ENCODE measurements around the gene PLIN4.

Gene PLIN4

GRCh38 chr19:4472174-4472974 is 45.9 kb downstream of the PLIN4 start, which contains the start of gene HDGFL2:
Gene HDGFL2 (plus strand): TSS chr19:4472297. CDS start chr19:4472351, 54 bp downstream.
- peaks cover 10 to 15% of the 10 kb centered on the region in 2 donors for H3K4me1 ChIP-seq (ENCODE audit: control insufficient read depth in 1 of 2, insufficient read depth in 2 of 2, low read length in 2 of 2)
- no peaks in the 10 kb centered on the region for H3K9me3 ChIP-seq (ENCODE audit: control insufficient read depth in 1 of 2, low read length in 2 of 2)
- peak within 1 kb of the TSS; percentile 83 to 87 for H3K4me3 ChIP-seq (ENCODE audit: low read depth in 1 of 2, low read length in 2 of 2)

GRCh38 chr19:4471403-4472173 is 46.7 kb downstream of the PLIN4 start:
- peak overlapping the region; percentile 83 to 87 for H3K4me3 ChIP-seq (ENCODE audit: low read depth in 1 of 2, low read length in 2 of 2)
- no peaks in the 10 kb centered on the region for H3K27me3 ChIP-seq (ENCODE audit: control insufficient read depth in 1 of 2, insufficient read depth in 2 of 2, low read length in 2 of 2)
- no peaks in the 10 kb centered on the region for H3K9me3 ChIP-seq (ENCODE audit: control insufficient read depth in 1 of 2, low read length in 2 of 2)
- H3K27ac ChIP-seq (ENCODE audit: low read depth, low read length), result peak overlapping the region; percentile 79
- H3K36me3 ChIP-seq (ENCODE audit: control insufficient read depth in 1 of 2, insufficient read depth in 2 of 2, low read length in 2 of 2), result peaks cover 0 to 10% of the 10 kb centered on the region in 2 donors
- peak overlapping the region; percentile 46 to 80 for H3K9ac ChIP-seq (ENCODE audit: low read depth in 1 of 2, low read length in 2 of 2)
- peaks cover 10 to 15% of the 10 kb centered on the region in 2 donors for H3K4me1 ChIP-seq (ENCODE audit: control insufficient read depth in 1 of 2, insufficient read depth in 2 of 2, low read length in 2 of 2)

More at GRCh38 chr19:4472174-4472974, 45.9 kb downstream of the PLIN4 start, which contains the start of gene HDGFL2:
- no peaks in the 10 kb centered on the region for H3K27me3 ChIP-seq (ENCODE audit: control insufficient read depth in 1 of 2, insufficient read depth in 2 of 2, low read length in 2 of 2)
- H3K9ac ChIP-seq (ENCODE audit: low read depth in 1 of 2, low read length in 2 of 2), result peak within 1 kb of the TSS; percentile 71 to 80
- H3K27ac ChIP-seq (ENCODE audit: low read depth, low read length), result peak within 1 kb of the TSS; percentile 79
- peaks cover 7 to 18% of the 10 kb centered on the region in 2 donors for H3K36me3 ChIP-seq (ENCODE audit: control insufficient read depth in 1 of 2, insufficient read depth in 2 of 2, low read length in 2 of 2)

GRCh38 chr19:4467835-4468234 is 50.5 kb downstream of the PLIN4 start:
- H3K9me3 ChIP-seq (ENCODE audit: control insufficient read depth in 1 of 2, low read length in 2 of 2), result no peaks in the 10 kb centered on the region
- no peak overlapping the region for H3K27ac ChIP-seq (ENCODE audit: low read depth, low read length)
- H3K4me1 ChIP-seq (ENCODE audit: control insufficient read depth in 1 of 2, insufficient read depth in 2 of 2, low read length in 2 of 2), result peaks cover 0 to 2% of the 10 kb centered on the region in 2 donors
- no peaks in the 10 kb centered on the region for H3K36me3 ChIP-seq (ENCODE audit: control insufficient read depth in 1 of 2, insufficient read depth in 2 of 2, low read length in 2 of 2)
- H3K27me3 ChIP-seq (ENCODE audit: control insufficient read depth in 1 of 2, insufficient read depth in 2 of 2, low read length in 2 of 2), result no peaks in the 10 kb centered on the region
- H3K4me3 ChIP-seq (ENCODE audit: low read depth in 1 of 2, low read length in 2 of 2), result no peak overlapping the region
- H3K9ac ChIP-seq (ENCODE audit: low read depth in 1 of 2, low read length in 2 of 2), result no peak overlapping the region

DNA sequence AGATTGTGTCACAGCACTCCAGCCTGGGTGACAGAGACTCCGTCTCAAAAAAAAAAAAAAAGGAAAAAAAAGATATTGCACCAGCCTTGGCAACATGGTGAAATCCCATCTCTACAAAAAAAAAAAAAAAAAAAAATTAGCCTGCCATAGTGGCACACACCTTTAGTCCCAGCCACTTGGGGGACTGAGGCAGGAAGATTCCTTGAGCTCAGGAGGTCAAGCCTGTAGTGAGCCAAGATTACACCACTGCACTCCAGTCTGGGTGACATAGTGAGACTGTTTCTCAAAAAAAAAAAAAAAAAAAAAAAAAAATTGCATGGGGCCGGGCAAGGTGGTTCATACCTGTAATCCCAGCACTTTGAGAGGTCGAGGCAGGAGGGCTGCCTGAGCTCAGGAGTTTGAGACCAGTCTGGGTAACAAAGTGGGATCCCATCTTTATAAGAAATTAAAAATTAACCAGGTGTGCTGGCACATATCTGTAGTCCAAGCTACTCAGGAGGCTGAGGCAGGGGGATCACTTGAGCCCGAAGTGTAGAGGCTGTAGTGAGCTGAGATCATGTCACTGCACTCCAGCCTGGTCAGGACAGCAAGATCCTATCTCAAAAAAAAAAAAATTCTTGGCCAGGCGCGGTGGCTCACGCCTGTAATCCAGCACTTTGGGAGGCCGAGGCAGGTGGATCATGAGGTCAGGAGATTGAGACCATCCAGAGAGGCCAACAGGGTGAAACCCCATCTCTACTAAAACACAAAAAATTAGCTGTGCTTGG is 53.3 kb downstream of the PLIN4 start:
- Histone ChIP-seq H3K9me3 (ENCODE audit: control insufficient read depth in 1 of 2, low read length in 2 of 2) (no peaks in the 10 kb centered on the region), H3K9ac (ENCODE audit: low read depth in 1 of 2, low read length in 2 of 2) (no peak overlapping the region), H3K36me3 (ENCODE audit: control insufficient read depth in 1 of 2, insufficient read depth in 2 of 2, low read length in 2 of 2) (no peaks in the 10 kb centered on the region), H3K27me3 (ENCODE audit: control insufficient read depth in 1 of 2, insufficient read depth in 2 of 2, low read length in 2 of 2) (no peaks in the 10 kb centered on the region), H3K4me3 (ENCODE audit: low read depth in 1 of 2, low read length in 2 of 2) (no peak overlapping the region), H3K4me1 (ENCODE audit: control insufficient read depth in 1 of 2, insufficient read depth in 2 of 2, low read length in 2 of 2) (no peaks in the 10 kb centered on the region), H3K27ac (ENCODE audit: low read depth, low read length) (no peak overlapping the region)

DNA sequence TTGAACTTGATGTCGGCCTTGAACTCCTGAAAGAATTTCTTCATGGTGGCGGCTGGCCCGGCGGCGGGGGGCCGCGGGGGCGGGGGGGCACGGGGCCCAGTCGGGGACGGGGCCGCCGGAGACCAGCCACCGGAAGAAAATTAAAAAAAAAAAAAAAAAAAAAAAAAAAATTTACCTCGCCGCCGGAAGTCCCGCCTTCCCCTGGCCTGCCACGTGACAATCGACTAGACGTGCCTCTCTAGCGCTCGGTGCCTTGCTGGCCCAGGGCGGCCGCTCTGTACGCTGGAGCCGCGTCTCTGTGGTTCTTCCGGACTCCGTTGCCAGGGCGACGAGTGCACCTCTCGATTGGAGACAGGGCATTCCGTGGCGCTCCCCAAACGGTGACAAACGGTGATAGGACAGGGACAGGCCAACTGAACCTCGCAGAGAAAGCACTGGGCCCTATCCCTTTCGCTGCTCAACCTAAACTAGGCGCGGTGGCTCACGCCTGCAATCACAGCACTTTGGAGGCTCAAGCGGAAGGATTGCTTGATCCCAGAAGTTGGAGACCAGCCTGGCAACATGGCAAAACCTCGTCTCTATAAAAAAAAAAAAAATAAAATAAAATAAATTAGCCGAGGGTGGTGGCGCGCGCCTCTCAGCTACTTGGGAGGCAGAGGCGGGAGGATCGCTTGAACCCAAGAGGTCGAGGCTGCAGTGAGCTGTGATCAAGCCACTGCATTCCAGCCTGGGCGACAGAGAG is 60.5 kb downstream of the PLIN4 start, which contains the start of gene UBXN6:
TSS of gene UBXN6 (minus strand) at position 141 of the 742 bp plus-strand sequence. CDS start at position 44, 97 bp downstream.
- Histone ChIP-seq H3K27me3 (ENCODE audit: control insufficient read depth in 1 of 2, insufficient read depth in 2 of 2, low read length in 2 of 2) (no peaks in the 10 kb centered on the region), H3K9ac (ENCODE audit: low read depth in 1 of 2, low read length in 2 of 2) (peak within 1 kb of the TSS; percentile 63 to 68), H3K9me3 (ENCODE audit: control insufficient read depth in 1 of 2, low read length in 2 of 2) (no peaks in the 10 kb centered on the region), H3K36me3 (ENCODE audit: control insufficient read depth in 1 of 2, insufficient read depth in 2 of 2, low read length in 2 of 2) (peaks cover 8 to 20% of the 10 kb centered on the region in 2 donors), H3K4me3 (ENCODE audit: low read depth in 1 of 2, low read length in 2 of 2) (peak within 1 kb of the TSS; percentile 89), H3K4me1 (ENCODE audit: control insufficient read depth in 1 of 2, insufficient read depth in 2 of 2, low read length in 2 of 2) (peaks cover 8 to 18% of the 10 kb centered on the region in 2 donors), H3K27ac (ENCODE audit: low read depth, low read length) (peak within 1 kb of the TSS; percentile 73)

DNA sequence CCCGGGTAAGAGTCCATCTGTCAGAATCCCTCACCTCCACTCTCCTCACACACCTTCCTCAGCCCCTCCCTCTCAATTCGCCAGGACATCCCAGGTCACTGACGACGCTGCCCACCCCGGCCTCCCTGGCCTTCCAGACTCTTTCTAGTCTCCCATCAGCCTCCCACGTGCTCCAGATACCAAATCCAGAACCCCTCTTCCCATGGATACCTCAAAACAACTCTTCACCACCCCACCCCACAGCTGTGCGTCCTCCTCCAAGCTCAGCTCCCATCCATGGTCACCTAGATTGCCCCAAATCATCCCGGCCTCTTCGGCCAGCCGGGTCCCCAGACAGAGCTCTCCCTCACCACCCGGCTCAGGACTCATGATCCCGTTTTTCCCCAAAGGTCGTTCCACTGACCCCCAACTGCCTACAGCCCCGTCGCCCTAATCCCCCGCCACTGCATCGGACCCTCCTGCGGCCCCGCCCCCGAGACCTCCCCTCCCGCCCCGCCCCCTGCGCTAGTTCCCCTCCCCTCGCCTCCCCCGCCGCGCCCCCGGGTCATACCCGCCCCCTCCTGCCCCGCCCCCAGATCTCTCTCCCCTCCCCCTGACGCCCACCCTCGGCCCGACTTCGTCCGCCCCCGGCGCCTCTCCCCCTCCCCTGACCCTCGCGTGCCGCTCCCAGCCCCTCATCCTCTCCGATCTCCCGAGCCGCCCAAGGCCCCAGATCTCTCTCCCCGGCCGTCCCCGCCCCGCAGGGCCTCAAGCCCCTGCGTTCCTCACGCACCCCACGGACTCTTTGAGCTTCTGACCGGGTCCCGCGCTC is 61.2 kb downstream of the PLIN4 start:
- Histone ChIP-seq H3K36me3 (ENCODE audit: control insufficient read depth in 1 of 2, insufficient read depth in 2 of 2, low read length in 2 of 2) (peaks cover 15 to 28% of the 10 kb centered on the region in 2 donors), H3K9me3 (ENCODE audit: control insufficient read depth in 1 of 2, low read length in 2 of 2) (no peaks in the 10 kb centered on the region), H3K4me3 (ENCODE audit: low read depth in 1 of 2, low read length in 2 of 2) (peak overlapping the region; percentile 89), H3K27ac (ENCODE audit: low read depth, low read length) (peak overlapping the region; percentile 73), H3K9ac (ENCODE audit: low read depth in 1 of 2, low read length in 2 of 2) (peak overlapping the region; percentile 63 to 68), H3K27me3 (ENCODE audit: control insufficient read depth in 1 of 2, insufficient read depth in 2 of 2, low read length in 2 of 2) (no peaks in the 10 kb centered on the region), H3K4me1 (ENCODE audit: control insufficient read depth in 1 of 2, insufficient read depth in 2 of 2, low read length in 2 of 2) (peaks cover 8 to 18% of the 10 kb centered on the region in 2 donors)

DNA sequence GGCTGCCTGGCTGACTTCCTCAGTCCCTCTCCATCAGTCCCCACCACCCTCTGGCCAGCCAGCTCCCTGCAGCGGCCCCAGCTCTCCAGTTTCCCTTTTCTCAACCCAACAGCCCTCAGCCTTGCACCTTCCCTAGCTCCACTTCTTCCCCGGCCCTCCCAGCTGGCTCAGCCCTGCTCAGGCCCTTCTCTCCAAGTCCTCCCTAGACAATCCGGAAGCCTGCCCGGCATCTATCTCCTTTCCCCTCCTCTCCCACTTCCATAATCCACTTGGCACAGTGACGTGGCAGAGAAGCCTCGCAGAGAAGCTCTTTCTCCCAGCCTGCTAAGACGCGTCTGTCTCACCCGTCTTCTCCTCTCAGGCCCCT is 61.8 kb downstream of the PLIN4 start:
- H3K27me3 ChIP-seq (ENCODE audit: control insufficient read depth in 1 of 2, insufficient read depth in 2 of 2, low read length in 2 of 2), result no peaks in the 10 kb centered on the region
- H3K9ac ChIP-seq (ENCODE audit: low read depth in 1 of 2, low read length in 2 of 2), result peak overlapping the region; percentile 63 to 68
- H3K36me3 ChIP-seq (ENCODE audit: control insufficient read depth in 1 of 2, insufficient read depth in 2 of 2, low read length in 2 of 2), result peaks cover 15 to 31% of the 10 kb centered on the region in 2 donors
- H3K4me3 ChIP-seq (ENCODE audit: low read depth in 1 of 2, low read length in 2 of 2), result peak overlapping the region; percentile 89
- H3K27ac ChIP-seq (ENCODE audit: low read depth, low read length), result peak overlapping the region; percentile 36
- peaks cover 8 to 18% of the 10 kb centered on the region in 2 donors for H3K4me1 ChIP-seq (ENCODE audit: control insufficient read depth in 1 of 2, insufficient read depth in 2 of 2, low read length in 2 of 2)
- H3K9me3 ChIP-seq (ENCODE audit: control insufficient read depth in 1 of 2, low read length in 2 of 2), result no peaks in the 10 kb centered on the region

- Histone ChIP-seq H3K36me3 (ENCODE audit: control insufficient read depth in 1 of 2, insufficient read depth in 2 of 2, low read length in 2 of 2) (peaks cover 15 to 36% of the 10 kb centered on the region in 2 donors), H3K9me3 (ENCODE audit: control insufficient read depth in 1 of 2, low read length in 2 of 2) (no peaks in the 10 kb centered on the region), H3K4me1 (ENCODE audit: control insufficient read depth in 1 of 2, insufficient read depth in 2 of 2, low read length in 2 of 2) (peaks cover 8 to 18% of the 10 kb centered on the region in 2 donors), H3K27ac (ENCODE audit: low read depth, low read length) (no peak overlapping the region), H3K4me3 (ENCODE audit: low read depth in 1 of 2, low read length in 2 of 2) (peak overlapping the region; percentile 89), H3K27me3 (ENCODE audit: control insufficient read depth in 1 of 2, insufficient read depth in 2 of 2, low read length in 2 of 2) (no peaks in the 10 kb centered on the region), H3K9ac (ENCODE audit: low read depth in 1 of 2, low read length in 2 of 2) (peak overlapping the region in 1 of 2 donors; percentile 63)
These were observed 62.4 kb downstream of the PLIN4 start for GRCh38 chr19:4455719-4456475.

All from duodenal mucosa (tissue), 2 donors.